Measurements from ENCODE around the gene SLC22A13.

The SLC22A13 gene

GRCh38 chr3:38251197-38251596 lies 14.4 kb upstream of the SLC22A13 start:
- DNase-seq (ENCODE audit: low spot score) = no peak
- TF ChIP-seq CTCF (IDR thresholded peaks at IDR 0.05; ENCODE audit: extremely low read depth, missing control alignments) = no peak

- DNase-seq (ENCODE audit: low spot score) = no peak
- no peak for TF ChIP-seq CTCF (IDR thresholded peaks at IDR 0.05; ENCODE audit: extremely low read depth, missing control alignments)
Observed at GRCh38 chr3:38253704-38254103, 11.9 kb upstream of the SLC22A13 start.

GRCh38 chr3:38254872-38255271 lies 10.7 kb upstream of the SLC22A13 start:
- TF ChIP-seq CTCF (IDR thresholded peaks at IDR 0.05; ENCODE audit: extremely low read depth, missing control alignments) = no peak

GRCh38 chr3:38255627-38256026 lies 10.0 kb upstream of the SLC22A13 start:
- DNase-seq (ENCODE audit: low spot score) = no peak

More at GRCh38 chr3:38254872-38255271, 10.7 kb upstream of the SLC22A13 start:
- no peak for DNase-seq (ENCODE audit: low spot score)

GRCh38 chr3:38257583-38257982 lies 8.0 kb upstream of the SLC22A13 start:
- DNase-seq (ENCODE audit: low spot score) = no peak
- TF ChIP-seq CTCF (IDR thresholded peaks at IDR 0.05; ENCODE audit: extremely low read depth, missing control alignments) = no peak

More at GRCh38 chr3:38255627-38256026, 10.0 kb upstream of the SLC22A13 start:
- TF ChIP-seq CTCF (IDR thresholded peaks at IDR 0.05; ENCODE audit: extremely low read depth, missing control alignments) = no peak

GRCh38 chr3:38260474-38260873 lies 5.1 kb upstream of the SLC22A13 start:
- TF ChIP-seq CTCF (IDR thresholded peaks at IDR 0.05; ENCODE audit: extremely low read depth, missing control alignments) = no peak
- DNase-seq (ENCODE audit: low spot score) = no peak

GRCh38 chr3:38264353-38264771 lies 1.2 kb upstream of the SLC22A13 start:
- TF ChIP-seq CTCF (IDR thresholded peaks at IDR 0.05; ENCODE audit: extremely low read depth, missing control alignments) = no peak
- no peak for DNase-seq (ENCODE audit: low spot score)

Data from GM20000 (cell line).